T47D (cell line): ENCODE data around the gene LRATD1.

ENCODE experiments used
- DNase-seq, 2 experiments: peaks; one replicate each; pipeline versions ENCODE4 v3.0.0 to v3.0.0-alpha.2; 2011 to 2012; ENCODE audit warnings: low read depth in 1 of 2, low spot score in 1 of 2
- JUND ChIP-seq: IDR thresholded peaks from 2 replicates; pipeline ENCODE4 v1.6.1; 2012; ENCODE audit warnings: low read depth
- in situ Hi-C: cut with HindIII; loops from 2 replicates; pipeline ENCODE4 v1.10.0; 2016; ENCODE audit warnings: low sequenced_read_pairs, low pct_unique_long_range_greater_than_20kb

The LRATD1 gene, protein sequence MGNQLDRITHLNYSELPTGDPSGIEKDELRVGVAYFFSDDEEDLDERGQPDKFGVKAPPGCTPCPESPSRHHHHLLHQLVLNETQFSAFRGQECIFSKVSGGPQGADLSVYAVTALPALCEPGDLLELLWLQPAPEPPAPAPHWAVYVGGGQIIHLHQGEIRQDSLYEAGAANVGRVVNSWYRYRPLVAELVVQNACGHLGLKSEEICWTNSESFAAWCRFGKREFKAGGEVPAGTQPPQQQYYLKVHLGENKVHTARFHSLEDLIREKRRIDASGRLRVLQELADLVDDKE

DNA sequence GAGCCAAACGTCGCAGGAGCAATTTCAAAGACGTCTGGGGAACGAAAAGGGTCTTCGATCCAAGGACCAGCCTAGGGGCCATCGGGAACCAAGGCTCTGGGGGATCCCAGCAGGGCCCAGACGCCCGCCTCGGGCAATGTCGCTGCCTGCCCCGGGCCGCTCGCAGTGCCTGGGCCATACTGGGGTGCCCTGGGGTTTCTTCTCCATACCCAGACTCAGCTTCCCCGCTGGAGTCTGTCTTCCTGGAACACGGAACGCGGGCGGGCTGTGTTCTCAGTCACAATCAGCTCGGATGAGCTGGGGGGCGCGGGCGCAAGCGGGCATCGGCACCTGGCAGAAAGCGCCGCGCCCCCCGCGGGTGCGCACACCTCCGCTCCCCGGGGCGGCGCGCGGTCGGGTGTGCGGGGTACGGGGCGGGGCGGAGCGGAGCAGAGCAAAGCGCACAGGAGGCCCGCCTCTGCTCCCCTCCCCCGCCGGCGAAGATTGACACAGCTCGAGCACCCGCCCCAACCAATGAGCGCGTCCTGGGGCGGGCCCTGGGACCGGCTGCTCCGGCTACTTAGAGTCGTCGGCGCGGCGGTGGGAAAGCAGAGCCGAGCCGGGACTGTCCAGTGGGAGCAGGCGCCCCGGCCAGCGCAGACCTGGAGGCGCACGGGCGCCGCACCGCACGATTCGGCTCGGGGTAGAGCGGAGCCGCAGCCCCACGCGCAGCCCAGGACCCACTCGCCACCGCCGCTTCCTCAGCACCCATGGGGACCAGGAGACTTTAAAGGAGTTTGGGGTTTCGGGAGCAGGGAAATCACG is at the start of gene LRATD1:
Gene LRATD1, plus strand, starts transcription at position 585 of the 804 bp plus-strand sequence. CDS start 1,263 bp downstream, outside the sequence.
- TF ChIP-seq JUND = no peak
- in situ Hi-C loops = no loop called here
- DNase-seq = no peak

DNA sequence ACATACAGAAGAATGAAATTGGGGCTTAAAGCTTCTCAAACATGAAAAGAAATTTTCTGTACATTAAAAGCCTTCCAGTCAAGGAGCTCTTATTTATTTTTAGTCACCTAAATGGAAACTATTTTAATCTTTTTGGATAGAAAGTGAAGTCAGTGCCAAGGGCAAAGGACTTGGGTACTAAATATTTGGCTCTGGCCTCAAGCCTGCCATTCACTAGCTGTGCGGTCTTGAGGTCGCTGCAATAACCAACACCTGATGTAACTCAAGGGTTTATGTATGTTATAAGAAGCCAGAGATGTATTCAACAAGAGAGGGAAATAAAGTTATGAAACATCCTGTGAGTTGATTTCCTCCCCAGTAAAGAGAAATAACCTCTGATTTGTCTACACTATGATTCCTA is 49.5 kb upstream of the LRATD1 start:
- DNase-seq = no peak
- in situ Hi-C loops = no loop called here
- TF ChIP-seq JUND = no peak

DNA sequence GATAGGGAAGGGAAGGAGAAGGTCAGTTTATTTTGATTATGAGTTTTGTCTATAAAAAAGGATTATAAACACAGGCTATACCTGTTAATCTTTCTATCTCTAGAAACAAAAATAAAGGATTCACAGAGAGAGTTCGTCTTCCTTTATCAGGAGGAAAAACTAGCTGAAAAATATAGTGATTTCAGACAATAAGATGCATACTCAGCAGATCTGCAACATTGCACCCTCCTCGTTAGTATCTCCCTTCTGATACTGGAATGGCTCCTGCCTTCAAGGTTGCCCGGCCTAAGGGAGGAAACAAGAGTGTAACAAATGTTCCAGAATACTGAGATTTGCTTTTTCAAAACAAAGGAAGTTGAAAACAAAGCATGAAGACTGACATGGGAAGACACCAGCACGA is 48.7 kb upstream of the LRATD1 start:
- TF ChIP-seq JUND = no peak
- DNase-seq = no peak
- in situ Hi-C loops = no loop called here

DNA sequence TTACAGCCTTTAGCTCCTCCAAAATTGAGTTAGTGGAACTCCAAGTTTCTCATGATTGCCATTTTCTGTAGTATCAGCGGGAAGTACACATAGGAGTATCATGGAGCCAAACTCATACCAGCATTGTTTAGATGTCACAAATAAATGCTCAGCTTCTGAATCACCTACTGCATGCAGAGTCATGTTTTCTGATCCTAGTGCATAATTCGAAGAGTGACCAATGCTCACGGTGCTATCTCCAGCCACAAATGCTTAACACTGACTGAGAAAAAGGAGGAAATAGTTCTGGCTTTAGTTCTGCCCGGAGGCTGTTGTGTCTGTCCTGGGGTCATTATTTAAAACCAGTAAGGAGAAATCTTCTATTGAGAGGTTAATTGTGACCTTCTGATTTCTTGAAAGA is 45.4 kb upstream of the LRATD1 start:
- in situ Hi-C loops = no loop called here
- TF ChIP-seq JUND = no peak
- DNase-seq = no peak

DNA sequence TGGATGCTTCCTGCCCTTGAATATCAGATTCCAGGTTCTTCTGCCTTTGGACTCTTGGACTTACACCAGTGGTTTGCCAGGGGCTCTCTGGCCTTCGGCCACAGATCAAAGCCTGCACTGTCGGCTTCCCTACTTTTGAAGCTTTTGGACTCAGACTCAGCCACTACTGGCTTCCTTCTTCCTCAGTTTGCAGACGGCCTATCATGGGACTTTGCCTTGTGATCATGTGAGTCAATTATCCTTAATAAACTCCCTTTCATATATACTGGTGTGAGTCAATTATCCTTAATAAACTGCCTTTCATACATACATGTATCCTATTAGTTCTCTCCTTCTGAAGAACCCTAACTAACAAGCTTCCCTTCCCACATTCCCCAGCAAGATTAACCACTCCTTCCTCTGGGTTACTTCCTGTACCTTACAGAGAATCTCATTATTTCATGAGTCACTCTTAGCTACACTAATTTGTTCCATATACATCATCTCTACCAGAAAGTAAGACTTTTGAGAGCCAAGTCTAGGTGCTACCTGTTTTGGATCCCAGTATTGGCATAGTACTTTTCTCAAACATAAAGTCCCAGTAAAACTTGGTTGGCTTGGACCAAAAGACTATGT is 31.3 kb upstream of the LRATD1 start:
- DNase-seq = no peak
- in situ Hi-C loops = no loop called here
- no peak for TF ChIP-seq JUND

DNA sequence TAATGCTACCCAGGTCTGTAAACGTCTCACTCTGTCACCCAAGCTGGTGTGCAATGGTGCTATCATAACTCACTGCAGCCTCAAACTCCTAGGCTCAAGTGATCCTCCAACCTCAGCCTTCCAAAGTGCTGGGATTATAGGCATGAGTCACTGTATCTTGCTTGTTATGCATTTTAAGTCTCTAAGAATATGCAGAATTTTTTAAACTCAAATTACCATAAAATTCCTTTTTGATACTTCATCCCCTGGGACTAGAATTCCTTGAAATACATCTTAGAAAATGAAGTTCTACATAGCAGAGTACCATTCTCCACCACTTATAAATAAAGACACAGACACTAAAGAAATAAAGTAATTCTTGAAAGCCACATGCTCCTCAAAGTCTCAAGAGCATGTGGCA is 30.2 kb upstream of the LRATD1 start:
- in situ Hi-C loops = no loop called here
- no peak for TF ChIP-seq JUND
- DNase-seq = no peak

DNA sequence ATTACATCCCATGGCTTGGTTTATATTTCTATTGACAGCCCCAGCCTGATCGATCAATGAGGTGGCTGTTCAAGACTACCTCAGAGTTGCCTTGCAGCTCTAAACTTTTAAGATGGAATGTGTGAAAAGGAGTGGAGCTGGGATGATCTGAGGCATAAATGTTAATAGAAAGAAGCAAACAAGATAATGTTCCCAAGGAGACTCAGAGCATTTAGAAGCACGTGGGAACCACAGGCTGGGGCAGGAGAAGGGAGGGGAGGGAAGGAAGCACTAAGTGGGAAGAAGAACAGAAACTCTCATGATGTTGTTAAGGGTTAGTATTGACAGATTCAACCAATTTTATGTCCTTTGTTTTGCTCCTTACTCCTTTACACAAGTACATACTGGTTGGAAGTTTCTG is 28.8 kb upstream of the LRATD1 start:
- in situ Hi-C loops = no loop called here
- TF ChIP-seq JUND = no peak
- DNase-seq = no peak

DNA sequence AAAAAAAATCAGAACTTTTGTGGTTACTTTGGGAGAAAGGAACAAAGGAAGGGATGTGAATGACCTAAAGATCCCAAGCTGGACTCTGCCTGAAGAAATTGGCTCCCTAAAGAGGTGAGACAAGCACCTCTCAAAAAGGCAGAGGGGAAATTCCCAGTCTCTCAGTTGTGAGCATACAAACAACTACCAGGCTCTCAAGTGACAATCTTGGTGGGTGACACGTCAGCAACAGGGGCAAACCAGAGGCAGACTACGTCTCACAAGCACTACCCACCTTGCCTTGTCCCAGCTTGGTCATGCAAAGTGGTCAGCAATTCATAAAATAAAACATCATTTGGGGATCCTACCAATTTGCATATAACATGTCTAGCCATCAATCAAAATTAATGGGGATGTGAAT is 24.3 kb upstream of the LRATD1 start:
- TF ChIP-seq JUND = no peak
- in situ Hi-C loops = no loop called here
- DNase-seq = no peak

DNA sequence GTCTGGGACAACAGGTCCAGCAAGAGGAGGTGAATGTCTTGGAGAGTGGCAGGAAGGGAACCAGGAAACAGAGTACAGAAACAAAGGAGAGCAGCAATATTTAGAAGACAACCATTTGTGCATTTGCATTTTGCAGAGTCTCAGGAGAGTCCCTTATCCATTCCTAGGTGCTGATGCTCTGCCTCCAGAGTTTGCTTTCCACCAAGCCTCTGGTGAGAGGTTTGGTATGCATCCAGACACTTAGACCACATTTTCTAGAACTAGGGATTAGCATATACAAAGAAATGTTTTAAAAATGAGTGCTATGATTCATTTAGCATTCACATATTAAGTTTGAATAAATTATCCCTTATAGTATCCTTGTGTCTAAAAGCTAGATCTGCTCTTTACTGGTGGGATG is 18.5 kb upstream of the LRATD1 start:
- in situ Hi-C loops = no loop called here
- no peak for TF ChIP-seq JUND
- DNase-seq = no peak

DNA sequence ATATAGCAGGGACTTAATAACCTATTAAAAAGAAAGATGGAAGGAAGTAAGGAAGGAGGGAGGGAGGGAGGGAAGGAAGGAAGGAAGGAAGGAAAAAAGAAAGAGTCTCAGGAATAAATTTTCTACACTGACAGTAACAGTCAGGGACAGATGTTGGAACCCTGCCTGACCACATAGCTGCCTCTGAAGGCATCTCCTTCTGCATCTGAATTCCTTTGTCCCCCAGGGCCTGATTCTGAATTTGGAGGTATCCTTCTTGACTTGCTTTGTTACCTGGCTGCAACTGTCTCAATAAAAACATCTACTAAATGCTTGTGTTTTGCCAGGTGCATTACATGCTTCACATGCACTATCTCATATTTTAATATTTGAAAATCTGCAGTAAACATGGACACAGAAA is 17.4 kb upstream of the LRATD1 start:
- no peak for DNase-seq
- TF ChIP-seq JUND = no peak
- in situ Hi-C loops = no loop called here

DNA sequence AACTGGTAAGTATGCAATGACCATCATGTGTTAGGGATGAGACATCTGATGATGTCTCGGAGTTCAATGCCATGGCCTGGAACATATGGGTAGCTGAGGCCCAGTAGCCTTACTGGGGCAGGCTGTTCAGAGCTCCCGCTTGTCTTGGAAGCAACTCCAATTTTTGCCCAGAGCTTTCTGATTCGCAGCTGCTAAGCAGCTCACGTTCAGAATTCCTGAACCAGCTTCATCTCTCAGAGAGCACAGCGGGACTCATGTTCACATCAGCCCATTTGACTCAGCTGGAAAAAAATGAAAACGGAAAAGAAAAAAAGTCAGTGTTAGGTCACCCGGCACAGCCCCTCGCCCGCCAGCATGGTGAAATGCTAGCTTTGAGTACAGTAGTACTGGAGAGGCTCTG is 16.8 kb upstream of the LRATD1 start:
- in situ Hi-C loops = no loop called here
- no peak for TF ChIP-seq JUND
- DNase-seq = no peak

DNA sequence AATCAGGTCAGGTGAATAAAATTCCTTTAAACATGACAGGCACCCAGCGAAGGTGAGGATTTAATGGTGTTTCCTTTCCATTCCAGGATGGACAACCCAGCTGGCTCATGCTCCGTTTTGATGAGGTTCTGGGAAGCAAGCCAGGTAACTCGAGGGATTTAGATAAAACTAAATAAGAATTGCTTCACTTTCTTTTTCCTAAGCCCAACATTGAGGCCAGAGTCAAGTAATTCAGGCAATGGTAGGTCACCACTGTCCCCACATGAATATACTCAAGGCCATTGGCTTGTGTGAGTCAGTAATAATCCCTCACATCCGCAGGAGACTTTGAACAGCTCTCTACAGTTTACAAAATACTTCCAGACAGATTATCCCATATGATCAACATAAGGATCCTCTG is 16.2 kb upstream of the LRATD1 start:
- no peak for TF ChIP-seq JUND
- in situ Hi-C loops = no loop called here
- DNase-seq = no peak

DNA sequence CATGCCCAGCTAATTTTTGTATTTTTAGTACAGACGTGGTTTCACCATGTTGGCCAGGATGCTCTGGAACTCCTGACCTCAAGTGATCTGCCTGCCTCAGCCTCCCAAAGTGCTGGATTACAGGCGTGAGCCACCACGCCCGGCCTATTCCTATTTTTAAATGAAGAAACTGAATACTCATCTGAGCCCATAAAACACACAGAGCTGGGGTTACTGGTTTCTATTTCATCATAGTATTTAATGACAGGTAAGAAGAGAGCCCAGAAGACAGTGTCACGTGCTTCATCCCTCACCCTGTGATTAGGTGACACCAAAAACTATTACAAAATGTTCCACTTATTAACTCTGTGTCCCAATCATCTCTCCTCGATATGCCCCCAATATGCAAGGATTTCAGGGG is 15.6 kb upstream of the LRATD1 start:
- no peak for DNase-seq
- TF ChIP-seq JUND = no peak
- in situ Hi-C loops = no loop called here
